NT2/D1 (cell line): Measurements from ENCODE around the gene LRRN3.

Experiments
- YY1 ChIP-seq: IDR thresholded peaks from 2 replicates; pipeline ENCODE4 v1.6.1; 2011; ENCODE audit not compliant: insufficient read length, insufficient read depth
- ZNF274 ChIP-seq: IDR thresholded peaks from 2 replicates; pipeline ENCODE4 v1.6.1; 2011; ENCODE audit warnings: mild to moderate bottlenecking, low read depth, low read length

GRCh38 chr7:111074071-111074747, 16.7 kb upstream of the LRRN3 start:
- TF ChIP-seq ZNF274, result no peak
- no peak for TF ChIP-seq YY1
